CD4-positive, alpha-beta T cell (primary cell): ENCODE data around the gene ACER3. TPM values are rescaled to one million over a fixed set of nuclear protein-coding genes. Genes with fewer than 3 reads are reported as not detected.

Experiments
- ATAC-seq: fragments of 200-7000 bp; cut with Tn5 transposase; one replicate; pipeline ENCODE4 v1.10.0; 2022; ENCODE audit warnings: mild to moderate bottlenecking; ENCODE audit not compliant: poor library complexity
- CTCF ChIA-PET: fragments of 350-600 bp; sonication (Branson Sonifier 250); formaldehyde crosslinking; loops from one replicate; lab custom pipeline; 2021; ENCODE audit warnings: antibody characterized with exemption, inconsistent platforms; lab: Charles Lee
- POLR2A ChIA-PET: fragments of 350-600 bp; sonication (Branson Sonifier 250); formaldehyde crosslinking; loops from one replicate; lab custom pipeline; 2021; ENCODE audit warnings: antibody characterized with exemption, inconsistent platforms; lab: Charles Lee
- DNase-seq, 14 experiments: peaks; one replicate each; pipeline ENCODE4 v3.0.0-alpha.2; 2013 to 2020; ENCODE audit warnings: mixed read lengths in 2 of 14
- H3K27ac ChIP-seq, 2 donors: one replicate each; pipeline versions ENCODE4 v1.5.1 to v1.7.0; 2013; ENCODE audit warnings: low read length in 2 of 2, low read depth in 1 of 2, mild to moderate bottlenecking in 1 of 2
- H3K27me3 ChIP-seq, 2 experiments: 1 replicate in 1 of 2; 2 replicates in 1 of 2; pipeline versions ENCODE4 v1.6.1 to v1.7.0; 2013; ENCODE audit warnings: low read length in 2 of 2, control low read depth in 1 of 2, mild to moderate bottlenecking in 1 of 2, moderate library complexity in 1 of 2; ENCODE audit not compliant: insufficient read depth in 2 of 2, control insufficient read depth in 1 of 2
- H3K36me3 ChIP-seq: one replicate; pipeline ENCODE4 v1.6.1; 2013; ENCODE audit warnings: low read length, control low read depth; ENCODE audit not compliant: insufficient read depth
- H3K4me1 ChIP-seq: one replicate; pipeline ENCODE4 v1.6.1; 2013; ENCODE audit warnings: low read length, control low read depth; ENCODE audit not compliant: insufficient read depth
- H3K4me3 ChIP-seq: one replicate; pipeline ENCODE4 v1.5.1; 2013; ENCODE audit warnings: mild to moderate bottlenecking, low read length, moderate library complexity
- H3K9me3 ChIP-seq, 2 experiments: 1 replicate in 1 of 2; 2 replicates in 1 of 2; pipeline versions ENCODE4 v1.6.1 to v1.7.0; 2013; ENCODE audit warnings: low read length in 2 of 2, mild to moderate bottlenecking in 2 of 2, control low read depth in 1 of 2, moderate library complexity in 1 of 2; ENCODE audit not compliant: control insufficient read depth in 1 of 2, insufficient read depth in 1 of 2
- H3K27ac Mint-ChIP-seq: one replicate; pipeline ENCODE4 v1.8.0; 2020; ENCODE audit warnings: mixed read lengths
- H3K27me3 Mint-ChIP-seq: one replicate; pipeline ENCODE4 v1.8.0; 2021; ENCODE audit warnings: mixed read lengths
- H3K36me3 Mint-ChIP-seq: one replicate; pipeline ENCODE4 v1.8.0; 2021; ENCODE audit warnings: low read depth, mixed read lengths
- H3K4me1 Mint-ChIP-seq: one replicate; pipeline ENCODE4 v1.8.0; 2021; ENCODE audit warnings: low read depth, mixed read lengths
- H3K4me3 Mint-ChIP-seq: one replicate; pipeline ENCODE4 v1.8.0; 2020; ENCODE audit warnings: mild to moderate bottlenecking, mixed read lengths
- H3K9me3 Mint-ChIP-seq: one replicate; pipeline ENCODE4 v1.8.0; 2020; ENCODE audit warnings: mixed read lengths
- CTCF ChIP-seq: fragments of 200-600 bp; IDR thresholded peaks from one replicate; pipeline ENCODE4 v1.8.0; 2022; ENCODE audit warnings: antibody characterized with exemption, mild to moderate bottlenecking
- intact Hi-C, 2 experiments: fragments of 100-400 bp; cut with DNase I in 1 of 2; cut with micrococcal nuclease in 1 of 2; formaldehyde crosslinking; loops; one replicate each; pipeline versions ENCODE4 v1.15.1 to v1.9.0; 2023 to 2025; cut with DNase I, micrococcal nuclease
- total RNA-seq, 174 experiments: library from RNA in 2 of 174; stranded (reverse) in 2 of 174; gene quantifications; one replicate each; pipeline ENCODE4 v1.2.3 and lab custom pipeline; 2021 to 2026

The ACER3 gene
- total RNA-seq, 2 experiments from 2014 or later: 6.4 to 7.0 TPM

- Histone ChIP-seq H3K27ac (no peak overlapping the region), H3K9me3 (no peaks in the 10 kb centered on the region), H3K36me3 (no peaks in the 10 kb centered on the region), H3K4me3 (no peak overlapping the region), H3K4me1 (no peaks in the 10 kb centered on the region), H3K27me3 (no peaks in the 10 kb centered on the region)
- no peak overlapping the region for H3K27ac Mint-ChIP-seq
- H3K36me3 Mint-ChIP-seq: no peaks in the 10 kb centered on the region
- TF ChIP-seq CTCF: no peak
- no peak for DNase-seq
- ChIA-PET CTCF (interaction anchor here (0.7 kb wide), 1 partner anchor 28 kb away, joined by 3 read pairs; no protein-coding TSS in a partner anchor), POLR2A (no interaction called here)
- ATAC-seq: no peak
- H3K9me3 Mint-ChIP-seq: no peaks in the 10 kb centered on the region
- no peaks in the 10 kb centered on the region for H3K4me1 Mint-ChIP-seq
- H3K4me3 Mint-ChIP-seq: no peak overlapping the region
- no peaks in the 10 kb centered on the region for H3K27me3 Mint-ChIP-seq
- intact Hi-C loops: no loop called here
These were observed 30.6 kb downstream of the ACER3 start for GRCh38 chr11:76891285-76891684.

- no peak overlapping the region for H3K4me3 ChIP-seq
- no peaks in the 10 kb centered on the region for H3K27me3 ChIP-seq
- Mint-ChIP-seq H3K4me3 (no peak overlapping the region), H3K4me1 (no peaks in the 10 kb centered on the region), H3K27me3 (no peaks in the 10 kb centered on the region), H3K36me3 (no peaks in the 10 kb centered on the region), H3K27ac (no peak overlapping the region), H3K9me3 (no peaks in the 10 kb centered on the region)
- no peak for TF ChIP-seq CTCF
- no peaks in the 10 kb centered on the region for H3K4me1 ChIP-seq
- H3K9me3 ChIP-seq: no peaks in the 10 kb centered on the region
- ATAC-seq: no peak
- ChIA-PET CTCF (interaction anchor here (0.7 kb wide), 1 partner anchor 28 kb away, joined by 3 read pairs; no protein-coding TSS in a partner anchor), POLR2A (no interaction called here)
- H3K36me3 ChIP-seq: no peaks in the 10 kb centered on the region
- no peak for DNase-seq
- intact Hi-C loops: no loop called here
- H3K27ac ChIP-seq: no peak overlapping the region
These were observed 31.1 kb downstream of the ACER3 start for GRCh38 chr11:76891793-76892192.

GRCh38 chr11:76892306-76892705, 31.6 kb downstream of the ACER3 start:
- Mint-ChIP-seq H3K4me3 (no peak overlapping the region), H3K27ac (no peak overlapping the region), H3K9me3 (no peaks in the 10 kb centered on the region), H3K36me3 (no peaks in the 10 kb centered on the region), H3K27me3 (no peaks in the 10 kb centered on the region), H3K4me1 (no peaks in the 10 kb centered on the region)
- CTCF ChIA-PET: interaction anchor here (1.0 kb wide), 1 partner anchor 28 kb away, joined by 3 read pairs; no protein-coding TSS in a partner anchor
- H3K4me3 ChIP-seq: no peak overlapping the region
- H3K4me1 ChIP-seq: no peaks in the 10 kb centered on the region
- intact Hi-C loops: no loop called here
- no peak overlapping the region for H3K27ac ChIP-seq
- no peaks in the 10 kb centered on the region for H3K9me3 ChIP-seq
- H3K27me3 ChIP-seq: no peaks in the 10 kb centered on the region
- no peaks in the 10 kb centered on the region for H3K36me3 ChIP-seq
- no peak for DNase-seq
- no peak for ATAC-seq
- POLR2A ChIA-PET: no interaction called here
- no peak for TF ChIP-seq CTCF
